HepG2 (cell line): ENCODE results near the gene DRAM1. TPM values are rescaled to one million over a fixed set of nuclear protein-coding genes. Genes with fewer than 3 reads are reported as not detected.

ENCODE experiments used
- ATF3 ChIP-seq: sonication (generic); formaldehyde crosslinking; IDR thresholded peaks from 2 replicates; pipeline ENCODE4 v1.4.0; 2020; ENCODE audit warnings: missing genetic modification reagents
- BCL3 ChIP-seq: sonication (generic); formaldehyde crosslinking; IDR thresholded peaks from 2 replicates; pipeline ENCODE4 v1.5.1; 2020; ENCODE audit warnings: mild to moderate bottlenecking, missing genetic modification reagents, moderate library complexity
- CBX5 ChIP-seq: sonication (generic); formaldehyde crosslinking; IDR thresholded peaks from 2 replicates; pipeline ENCODE4 v1.4.0; 2020; ENCODE audit warnings: missing genetic modification reagents, borderline replicate concordance
- MED8 ChIP-seq: sonication (generic); formaldehyde crosslinking; IDR thresholded peaks from 2 replicates; pipeline ENCODE4 v1.8.1; 2023; ENCODE audit warnings: mild to moderate bottlenecking, missing genetic modification reagents; ENCODE audit not compliant: insufficient replicate concordance
- NCOA2 ChIP-seq: sonication (generic); formaldehyde crosslinking; IDR thresholded peaks from 2 replicates; pipeline ENCODE4 v1.8.0; 2022; ENCODE audit warnings: inconsistent platforms
- RARA ChIP-seq: IDR thresholded peaks from 2 replicates; pipeline ENCODE4 v1.6.1; 2016; ENCODE audit warnings: missing genetic modification reagents, missing compliant biosample characterization
- REPIN1 ChIP-seq: sonication (generic); formaldehyde crosslinking; IDR thresholded peaks from 2 replicates; pipeline ENCODE4 v1.8.0; 2022; ENCODE audit warnings: missing genetic modification reagents, low read depth, mild to moderate bottlenecking, borderline replicate concordance
- SNAPC2 ChIP-seq: sonication (generic); formaldehyde crosslinking; IDR thresholded peaks from 2 replicates; pipeline ENCODE4 v1.8.1; 2022; ENCODE audit warnings: mild to moderate bottlenecking, missing genetic modification reagents
- SOX6 ChIP-seq, 2 experiments: fragments of 450-650 bp in 1 of 2; sonication (generic) in 1 of 2; formaldehyde crosslinking in 1 of 2; IDR thresholded peaks; 2 replicates each; pipeline versions ENCODE4 v1.4.0 to v1.6.1; 2017 to 2020; ENCODE audit warnings: antibody characterized with exemption in 1 of 2, mild to moderate bottlenecking in 1 of 2, missing genetic modification reagents in 1 of 2
- THAP9 ChIP-seq: sonication (generic); formaldehyde crosslinking; IDR thresholded peaks from 2 replicates; pipeline ENCODE4; 2020; ENCODE audit warnings: missing genetic modification reagents, mild to moderate bottlenecking, borderline replicate concordance
- ZBTB7B ChIP-seq: sonication (generic); formaldehyde crosslinking; IDR thresholded peaks from 2 replicates; pipeline ENCODE4 v1.4.0; 2020; ENCODE audit warnings: missing genetic modification reagents
- ZFP36L1 ChIP-seq: sonication (generic); formaldehyde crosslinking; IDR thresholded peaks from 2 replicates; pipeline ENCODE4 v1.8.0; 2022; ENCODE audit warnings: mild to moderate bottlenecking, missing genetic modification reagents, moderate library complexity
- ZFY ChIP-seq: sonication (generic); formaldehyde crosslinking; IDR thresholded peaks from 2 replicates; pipeline ENCODE4 v1.4.0; 2020; ENCODE audit warnings: missing genetic modification reagents
- ZNF205 ChIP-seq: IDR thresholded peaks from 2 replicates; pipeline ENCODE4 v1.6.1; 2018; ENCODE audit warnings: missing biosample characterization, missing genetic modification reagents
- ZNF232 ChIP-seq: sonication (generic); formaldehyde crosslinking; IDR thresholded peaks from 2 replicates; pipeline ENCODE4 v1.4.0; 2020; ENCODE audit warnings: missing genetic modification reagents, borderline replicate concordance
- ZNF382 ChIP-seq: sonication (generic); formaldehyde crosslinking; IDR thresholded peaks from 2 replicates; pipeline ENCODE4 v1.5.0; 2020; ENCODE audit warnings: missing genetic modification reagents, mild to moderate bottlenecking, borderline replicate concordance
- ZNF597 ChIP-seq: sonication (generic); formaldehyde crosslinking; IDR thresholded peaks from 2 replicates; pipeline ENCODE4 v1.5.0; 2020; ENCODE audit warnings: missing genetic modification reagents
- ZNF678 ChIP-seq: sonication (generic); formaldehyde crosslinking; IDR thresholded peaks from 2 replicates; pipeline ENCODE4 v1.4.0; 2020; ENCODE audit warnings: mild to moderate bottlenecking, missing genetic modification reagents
- ZNF761 ChIP-seq: sonication (generic); formaldehyde crosslinking; conservative IDR thresholded peaks from 2 replicates; pipeline ENCODE4 v1.4.0; 2020; ENCODE audit warnings: mild to moderate bottlenecking, missing genetic modification reagents
- ZNF772 ChIP-seq: sonication (generic); formaldehyde crosslinking; IDR thresholded peaks from 2 replicates; pipeline ENCODE4 v1.5.0; 2020; ENCODE audit warnings: mild to moderate bottlenecking, missing genetic modification reagents
- ZNF883 ChIP-seq: sonication (generic); formaldehyde crosslinking; IDR thresholded peaks from 2 replicates; pipeline ENCODE4 v1.5.1; 2020; ENCODE audit warnings: mild to moderate bottlenecking, missing genetic modification reagents; ENCODE audit errors: not compliant biosample characterization
- ZSCAN22 ChIP-seq: sonication (generic); formaldehyde crosslinking; IDR thresholded peaks from 2 replicates; pipeline ENCODE4 v1.4.0; 2020; ENCODE audit warnings: mild to moderate bottlenecking, missing genetic modification reagents
- polyA plus RNA-seq, 8 experiments: library from polyadenylated mRNA; depleted of rRNA in 3 of 8; stranded (reverse) in 7 of 8; unstranded in 1 of 8; fragments of >200 nt; fragmentation: Illumina TruSeq in 4 of 8; extraction: Trizol in 4 of 8; gene quantifications; 2 replicates each; pipeline versions ENCODE4 v1.2.1 to v1.2.3, GENCODE V29; 2011 to 2016; ENCODE audit warnings: low read depth in 4 of 8, missing spikeins in 1 of 8, mixed read lengths in 1 of 8; ENCODE audit not compliant: insufficient read depth in 1 of 8
- total RNA-seq, 5 experiments: library from RNA; depleted of rRNA; stranded (reverse); fragments of >200 nt; fragmentation: Illumina TruSeq; extraction: Trizol; gene quantifications; 2 replicates each; pipeline ENCODE4 v1.2.3, GENCODE V29; 2016; ENCODE audit warnings: low read depth in 1 of 5
- TF ChIP-seq, protein P1 (sequence below): sonication (generic); formaldehyde crosslinking; IDR thresholded peaks from 2 replicates; pipeline ENCODE4 v1.4.0; 2020; ENCODE audit warnings: missing genetic modification reagents

The DRAM1 gene
- total and polyA plus RNA-seq, 2 of the 13 experiments (the other 11 are each of a cell fraction or from before 2014, with no cell fraction given) = 20.9 to 32.6 TPM

GRCh38 chr12:101866615-101867373, 10.6 kb upstream of the DRAM1 start (continued):
- TF ChIP-seq THAP9 (CRISPR knock-in tag) (no peak), REPIN1 (CRISPR knock-in tag) (0 out of 2 replicates have a peak, but pooled peaks have one; percentile 15), CBX5 (no peak), ZBTB7B (CRISPR knock-in tag) (peak; percentile 52; the same call in 1 of the 2 replicates), ZSCAN22 (CRISPR knock-in tag) (no peak), ZFY (CRISPR knock-in tag) (0 out of 2 replicates have a peak, but pooled peaks have one; percentile 20), ZFP36L1 (no peak), ZNF678 (CRISPR knock-in tag) (no peak), ZNF761 (no peak), SOX6 (IDR thresholded peaks at IDR 0.05) (no peak), SOX6 (CRISPR knock-in tag; IDR thresholded peaks at IDR 0.05) (peak; percentile 49), BCL3 (no peak), RARA (CRISPR knock-in tag) (no peak), ZNF232 (CRISPR knock-in tag) (no peak), ZNF205 (CRISPR knock-in tag) (no peak), SNAPC2 (no peak), NCOA2 (CRISPR knock-in tag) (no peak), ZNF772 (CRISPR knock-in tag) (0 out of 2 replicates have a peak, but pooled peaks have one; percentile 32), ATF3 (CRISPR knock-in tag) (no peak), ZNF597 (no peak), ZNF382 (CRISPR knock-in tag) (no peak), MED8 (CRISPR knock-in tag) (no peak), ZNF883 (CRISPR knock-in tag) (no peak)
- TF ChIP-seq, protein P1, sequence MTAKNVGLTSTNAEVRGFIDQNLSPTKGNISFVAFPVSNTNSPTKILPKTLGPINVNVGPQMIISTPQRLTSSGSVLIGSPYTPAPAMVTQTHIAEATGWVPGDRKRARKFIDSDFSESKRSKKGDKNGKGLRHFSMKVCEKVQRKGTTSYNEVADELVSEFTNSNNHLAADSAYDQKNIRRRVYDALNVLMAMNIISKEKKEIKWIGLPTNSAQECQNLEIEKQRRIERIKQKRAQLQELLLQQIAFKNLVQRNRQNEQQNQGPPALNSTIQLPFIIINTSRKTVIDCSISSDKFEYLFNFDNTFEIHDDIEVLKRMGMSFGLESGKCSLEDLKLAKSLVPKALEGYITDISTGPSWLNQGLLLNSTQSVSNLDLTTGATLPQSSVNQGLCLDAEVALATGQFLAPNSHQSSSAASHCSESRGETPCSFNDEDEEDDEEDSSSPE = no peak
